CD4-positive, alpha-beta T cell treated with Interleukin-4 for 4 hours (primary cell): ENCODE measurements around the gene BCL2L12.
"Not testable (repeated sequence)": the region's sequence is repeated elsewhere in the genome, so short reads cannot be mapped to it uniquely, and the experiment has no call there.

Experiments
- DNase-seq: peaks from one replicate; pipeline ENCODE4 v3.0.0-alpha.2; 2020

Gene BCL2L12

GRCh38 chr19:49665351-49666119 is at the start of gene BCL2L12, which contains the start of gene IRF3:
BCL2L12 (plus strand) TSS chr19:49665933; CDS start chr19:49666693, 760 bp downstream.
IRF3 (minus strand) TSS chr19:49665857; CDS start chr19:49664838, 1,019 bp downstream.
- peak; percentile 98 for DNase-seq

GRCh38 chr19:49616532-49616931 is 49.2 kb upstream of the BCL2L12 start:
- DNase-seq, result no peak

- no peak for DNase-seq
Observed at GRCh38 chr19:49616945-49617344, 48.8 kb upstream of the BCL2L12 start.

- not testable (repeated sequence) for DNase-seq
Observed at GRCh38 chr19:49617860-49618259, 47.9 kb upstream of the BCL2L12 start.

- no peak for DNase-seq
Observed at GRCh38 chr19:49624967-49625910, 40.5 kb upstream of the BCL2L12 start.

DNA sequence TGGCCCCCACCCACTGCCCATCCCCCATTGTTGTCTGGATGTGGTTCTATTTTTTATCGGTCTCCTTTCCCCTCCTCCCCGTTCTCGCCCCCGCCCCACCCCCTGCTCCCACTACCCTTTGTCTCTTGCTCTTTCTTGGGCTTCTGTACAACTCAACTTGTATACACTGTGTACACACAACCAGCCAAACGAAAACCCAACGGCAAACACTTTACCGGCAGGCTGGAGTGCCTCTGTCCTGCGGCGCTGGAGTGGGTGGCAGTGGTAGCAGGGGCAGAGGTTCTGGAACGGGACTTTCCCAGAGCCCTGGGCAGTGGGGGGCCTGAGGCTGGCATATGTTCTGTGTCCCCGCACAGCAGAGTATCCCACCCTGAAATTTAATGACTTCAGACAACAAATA is 39.5 kb upstream of the BCL2L12 start:
- DNase-seq, result no peak

DNA sequence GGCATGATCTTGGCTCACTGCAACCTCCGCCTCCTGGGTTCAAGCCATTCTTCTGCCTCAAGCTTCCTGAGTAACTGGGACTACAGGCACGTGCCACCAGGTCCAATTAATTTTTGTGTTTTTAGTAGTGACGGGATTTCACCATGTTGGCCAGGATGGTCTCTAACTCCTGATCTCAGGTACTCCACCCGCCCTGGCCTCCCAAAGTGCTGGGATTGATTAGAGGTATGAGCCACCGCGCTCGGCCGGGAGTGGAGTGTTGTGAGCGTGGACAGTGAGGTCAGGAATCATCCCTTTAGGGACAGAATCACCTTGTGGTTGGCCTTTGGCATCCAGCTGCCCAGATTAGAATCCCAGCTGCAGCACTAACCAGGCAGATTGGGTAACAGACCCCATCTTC is 36.1 kb upstream of the BCL2L12 start:
- no peak for DNase-seq

- no peak for DNase-seq
Observed at GRCh38 chr19:49631014-49631588, 34.6 kb upstream of the BCL2L12 start.

- DNase-seq, result no peak
Observed at GRCh38 chr19:49631610-49632192, 34.0 kb upstream of the BCL2L12 start.

DNA sequence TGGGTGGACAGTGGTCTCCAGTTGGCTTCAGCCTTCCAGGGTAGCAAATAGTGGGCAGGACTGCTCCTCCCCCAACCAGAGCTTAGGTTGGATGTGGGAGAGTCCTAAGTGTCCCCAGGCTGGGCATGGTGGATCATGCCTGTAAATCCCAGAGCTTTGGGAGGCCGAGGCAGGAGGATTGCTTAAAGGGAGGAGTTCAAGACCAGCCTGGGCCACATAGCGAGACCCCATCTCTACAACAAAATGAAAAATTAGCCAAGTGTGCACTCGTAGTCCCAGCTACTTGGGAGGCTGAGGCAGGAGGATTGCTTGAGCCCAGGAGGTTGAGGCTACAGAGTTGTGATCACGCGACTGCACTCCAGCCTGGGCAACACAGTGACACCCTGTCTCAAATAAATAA is 33.2 kb upstream of the BCL2L12 start:
- DNase-seq, result no peak

DNA sequence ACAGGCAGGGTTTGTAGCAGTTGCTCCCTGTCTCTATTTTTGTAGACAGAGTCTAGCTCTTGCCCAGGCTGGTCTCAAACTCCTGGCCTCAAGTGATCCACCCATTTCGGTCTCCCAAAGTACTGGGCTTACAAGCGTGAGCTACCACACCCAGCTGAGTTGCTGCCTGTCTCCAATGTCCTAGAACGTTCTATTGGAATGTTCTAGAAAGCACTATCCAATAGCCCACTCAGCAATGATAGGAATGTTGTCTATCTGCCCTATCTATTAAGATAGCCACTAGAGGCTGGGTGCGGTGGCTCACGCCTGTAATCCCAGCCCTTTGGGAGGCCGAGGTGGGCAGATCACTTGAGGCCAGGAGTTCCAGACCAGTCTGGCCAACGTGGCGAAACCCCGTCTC is 32.5 kb upstream of the BCL2L12 start:
- DNase-seq, result not testable (repeated sequence)

- DNase-seq, result no peak
Observed at GRCh38 chr19:49635530-49636232, 30.1 kb upstream of the BCL2L12 start.

DNA sequence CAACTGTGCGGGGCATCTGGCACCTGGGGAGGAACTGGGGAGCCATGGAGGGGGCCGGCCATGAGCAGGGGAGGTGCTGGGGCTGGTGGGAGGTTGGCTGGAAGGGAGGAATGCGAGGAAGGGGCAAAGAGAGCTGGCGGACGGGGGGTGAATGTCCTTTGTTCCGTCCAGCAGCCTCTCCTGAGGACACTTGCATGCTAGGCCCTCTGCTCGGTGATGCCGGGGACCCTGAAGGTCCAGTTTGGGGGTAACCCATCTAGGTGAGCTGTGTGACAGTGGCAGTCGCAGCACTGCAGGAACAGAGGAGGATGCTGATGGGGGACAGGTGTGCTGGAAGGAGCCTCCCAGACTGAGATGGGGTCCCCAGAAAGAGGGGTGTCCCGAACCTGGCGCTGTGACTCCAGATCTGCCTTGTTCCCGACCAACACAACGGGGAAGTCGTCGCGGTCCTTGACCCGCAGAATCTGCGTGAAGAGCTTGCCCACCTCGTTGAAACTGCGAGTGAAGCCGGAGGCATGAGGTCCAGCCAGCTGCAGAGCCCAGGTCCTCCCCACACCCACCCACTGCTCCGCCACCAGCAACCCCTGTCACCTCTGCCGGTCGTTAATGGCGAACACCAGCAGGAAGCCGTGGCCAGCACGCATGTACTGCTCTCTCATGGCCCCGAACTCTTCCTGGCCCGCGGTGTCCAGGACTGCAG is 29.4 kb upstream of the BCL2L12 start:
- DNase-seq, result no peak

GRCh38 chr19:49637821-49638738 is 27.7 kb upstream of the BCL2L12 start:
- no peak for DNase-seq

DNA sequence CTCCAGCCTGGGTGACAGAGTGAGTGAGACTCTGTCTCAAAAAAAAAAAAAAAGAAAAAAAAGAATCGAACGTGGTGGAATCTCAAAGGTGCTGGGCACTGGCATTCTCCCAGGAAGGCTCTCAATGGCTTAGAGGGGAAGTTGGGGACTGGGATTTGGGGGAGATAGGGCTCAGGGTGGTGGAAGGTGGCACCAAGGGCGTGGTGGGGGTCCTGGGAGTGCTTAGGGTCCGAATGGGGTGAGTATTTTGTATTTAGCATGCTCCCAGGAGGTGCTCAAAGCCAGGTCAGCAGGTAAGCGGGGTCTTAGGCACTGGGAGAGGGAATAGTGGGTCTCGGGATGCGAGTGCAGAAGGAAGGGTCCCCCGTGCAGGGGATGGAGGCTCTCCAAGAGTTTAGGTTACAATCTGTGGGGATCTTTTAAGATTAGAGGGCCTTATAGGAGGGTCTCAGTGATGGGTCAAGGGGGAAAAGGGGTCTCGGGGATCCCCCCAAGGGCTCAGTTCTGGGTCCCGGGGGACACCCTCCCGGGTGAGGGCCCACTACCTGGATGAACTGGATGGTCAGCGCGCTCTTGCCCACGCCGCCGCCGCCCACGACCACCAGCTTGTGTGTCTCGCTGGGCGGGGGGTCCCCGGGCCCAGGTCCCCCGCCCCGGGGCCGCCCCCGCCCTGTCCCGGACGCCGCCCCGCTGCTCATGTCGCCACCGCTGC is 26.2 kb upstream of the BCL2L12 start:
- DNase-seq, result no peak

- peak; percentile 100 for DNase-seq
Observed at GRCh38 chr19:49640113-49640898, 25.4 kb upstream of the BCL2L12 start, which contains the start of gene RRAS. RRAS (minus strand) TSS chr19:49640143; CDS start chr19:49640098, 45 bp downstream.

- DNase-seq, result peak; percentile 100
Observed at GRCh38 chr19:49641688-49642491, 23.8 kb upstream of the BCL2L12 start, which contains the start of gene SCAF1. SCAF1 (plus strand) TSS chr19:49642209; CDS start chr19:49645027, 2,818 bp downstream.
